B cell (primary cell): ENCODE measurements around the gene CCNK.

ENCODE experiments used
- EZH2 ChIP-seq: IDR thresholded peaks from 2 replicates; pipeline ENCODE4 v1.6.1; 2012; ENCODE audit warnings: borderline replicate concordance, low read depth, mild to moderate bottlenecking, moderate library complexity, low read length; ENCODE audit not compliant: insufficient read depth, poor library complexity, severe bottlenecking
- TF ChIP-seq, protein P1 (sequence below): fragments of 200-600 bp; IDR thresholded peaks from one replicate; pipeline ENCODE4 v1.8.0; 2022; ENCODE audit warnings: antibody characterized with exemption, mild to moderate bottlenecking

DNA sequence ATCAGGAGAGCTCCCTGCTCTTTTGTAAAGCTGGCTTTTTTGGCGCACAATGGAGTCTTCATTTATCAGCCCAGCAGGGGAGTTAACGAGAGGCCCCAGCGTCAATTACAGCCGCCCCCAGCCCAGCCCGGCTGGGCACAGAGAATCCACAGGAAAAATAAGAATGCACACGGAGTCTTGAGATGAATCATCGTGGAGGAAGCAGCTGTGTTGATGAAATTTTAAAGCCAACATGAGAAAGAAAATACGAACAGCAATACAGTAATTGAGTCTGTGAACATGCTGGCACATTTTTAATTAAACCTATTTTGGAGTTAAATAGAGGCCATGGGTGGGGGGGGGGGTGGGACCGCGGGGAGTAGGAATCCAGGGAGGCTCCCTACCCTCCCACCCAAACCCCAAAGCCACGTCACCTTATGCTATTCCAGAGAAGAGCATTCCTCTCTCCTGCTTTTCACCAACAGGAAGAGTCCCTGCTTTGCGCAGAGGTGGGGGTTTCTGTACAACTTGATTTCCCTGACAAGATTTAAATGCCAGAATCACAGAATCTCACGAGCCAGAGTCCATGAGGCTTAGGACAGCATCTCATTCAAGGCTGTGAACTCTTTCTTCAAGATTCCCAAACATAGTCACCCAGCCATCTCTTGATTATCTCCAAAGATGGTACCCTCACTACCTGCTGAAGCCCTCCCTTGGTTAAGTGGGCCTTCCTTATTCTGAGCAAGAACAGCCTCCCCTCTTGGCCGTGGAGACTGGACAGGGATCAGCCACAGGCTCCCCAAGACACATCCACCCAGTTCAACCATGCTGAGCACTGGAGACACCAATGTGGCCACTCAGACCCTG is 50.3 kb downstream of the CCNK start:
- TF ChIP-seq, protein P1, sequence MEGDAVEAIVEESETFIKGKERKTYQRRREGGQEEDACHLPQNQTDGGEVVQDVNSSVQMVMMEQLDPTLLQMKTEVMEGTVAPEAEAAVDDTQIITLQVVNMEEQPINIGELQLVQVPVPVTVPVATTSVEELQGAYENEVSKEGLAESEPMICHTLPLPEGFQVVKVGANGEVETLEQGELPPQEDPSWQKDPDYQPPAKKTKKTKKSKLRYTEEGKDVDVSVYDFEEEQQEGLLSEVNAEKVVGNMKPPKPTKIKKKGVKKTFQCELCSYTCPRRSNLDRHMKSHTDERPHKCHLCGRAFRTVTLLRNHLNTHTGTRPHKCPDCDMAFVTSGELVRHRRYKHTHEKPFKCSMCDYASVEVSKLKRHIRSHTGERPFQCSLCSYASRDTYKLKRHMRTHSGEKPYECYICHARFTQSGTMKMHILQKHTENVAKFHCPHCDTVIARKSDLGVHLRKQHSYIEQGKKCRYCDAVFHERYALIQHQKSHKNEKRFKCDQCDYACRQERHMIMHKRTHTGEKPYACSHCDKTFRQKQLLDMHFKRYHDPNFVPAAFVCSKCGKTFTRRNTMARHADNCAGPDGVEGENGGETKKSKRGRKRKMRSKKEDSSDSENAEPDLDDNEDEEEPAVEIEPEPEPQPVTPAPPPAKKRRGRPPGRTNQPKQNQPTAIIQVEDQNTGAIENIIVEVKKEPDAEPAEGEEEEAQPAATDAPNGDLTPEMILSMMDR = no peak
- no peak for TF ChIP-seq EZH2
